NCI-H1694 (cell line): ENCODE results near the gene RNF39.

Source experiments
- DNase-seq: peaks from one replicate; lab custom pipeline; 2025; lab: John Stamatoyannopoulos, UW

Gene RNF39

DNA sequence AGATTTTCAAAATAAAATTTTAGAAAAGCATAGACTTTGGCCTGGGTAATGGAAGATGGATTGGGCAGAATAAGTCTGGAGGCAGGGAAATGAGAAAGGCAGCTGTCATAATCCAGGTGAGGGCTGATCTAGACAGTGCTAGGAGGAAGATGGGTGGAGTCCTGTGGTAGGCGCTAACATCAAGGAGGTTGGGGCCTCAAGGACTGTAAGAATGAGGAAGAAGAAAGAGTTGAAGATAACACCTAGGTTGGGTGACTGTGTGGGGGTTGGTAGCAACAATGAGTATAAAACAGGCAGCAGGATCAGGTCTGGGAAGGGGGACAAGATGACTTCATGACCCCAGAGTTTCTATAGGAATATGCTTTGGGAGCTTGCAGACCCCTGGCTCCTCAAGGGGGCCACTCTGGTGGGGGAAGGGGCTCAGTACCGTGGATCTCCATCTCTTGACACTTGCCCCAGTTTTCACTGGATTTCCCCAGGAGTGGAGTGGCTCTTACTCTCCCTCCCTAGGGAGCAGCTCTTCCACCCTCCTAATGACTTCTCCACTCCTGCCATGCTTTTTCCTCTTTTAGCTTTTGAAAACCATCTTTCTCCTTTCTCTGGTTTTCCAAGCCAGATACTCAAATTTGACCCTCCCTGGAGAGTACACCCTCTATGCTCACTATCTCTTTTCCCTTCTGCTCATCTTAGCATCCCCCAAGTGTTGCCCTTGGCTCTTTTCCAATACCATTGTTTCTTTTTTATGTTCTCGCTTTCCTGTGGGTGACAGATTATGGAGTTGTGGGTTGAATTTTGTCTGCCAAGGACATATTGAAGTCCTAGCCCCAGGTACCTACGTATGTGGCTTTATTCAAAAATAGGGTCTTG, 22.6 kb upstream of the RNF39 start:
- no peak for DNase-seq

DNA sequence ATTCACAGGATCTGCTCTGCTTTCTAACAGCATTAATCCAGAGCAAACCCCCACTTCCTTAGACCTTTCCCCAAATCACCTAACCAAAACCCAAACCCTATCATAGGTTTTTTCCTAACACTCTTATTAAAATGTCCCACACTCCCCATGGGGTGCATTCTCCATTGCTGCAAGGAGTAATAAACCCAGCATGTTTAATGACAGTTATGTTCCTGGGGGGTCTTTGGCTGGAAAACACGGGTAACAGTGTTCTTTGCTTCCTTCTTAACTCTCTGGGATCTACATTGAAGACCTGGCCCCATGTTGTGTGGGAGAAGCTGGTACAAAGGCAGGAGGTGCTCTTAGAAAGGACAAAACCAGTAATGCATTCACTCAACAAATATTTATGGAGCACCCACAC, 21.3 kb upstream of the RNF39 start:
- DNase-seq: no peak

GRCh38 chr6:30093951-30094661, 18.5 kb upstream of the RNF39 start:
- no peak for DNase-seq

GRCh38 chr6:30092852-30093543, 17.4 kb upstream of the RNF39 start:
- DNase-seq: no peak

DNA sequence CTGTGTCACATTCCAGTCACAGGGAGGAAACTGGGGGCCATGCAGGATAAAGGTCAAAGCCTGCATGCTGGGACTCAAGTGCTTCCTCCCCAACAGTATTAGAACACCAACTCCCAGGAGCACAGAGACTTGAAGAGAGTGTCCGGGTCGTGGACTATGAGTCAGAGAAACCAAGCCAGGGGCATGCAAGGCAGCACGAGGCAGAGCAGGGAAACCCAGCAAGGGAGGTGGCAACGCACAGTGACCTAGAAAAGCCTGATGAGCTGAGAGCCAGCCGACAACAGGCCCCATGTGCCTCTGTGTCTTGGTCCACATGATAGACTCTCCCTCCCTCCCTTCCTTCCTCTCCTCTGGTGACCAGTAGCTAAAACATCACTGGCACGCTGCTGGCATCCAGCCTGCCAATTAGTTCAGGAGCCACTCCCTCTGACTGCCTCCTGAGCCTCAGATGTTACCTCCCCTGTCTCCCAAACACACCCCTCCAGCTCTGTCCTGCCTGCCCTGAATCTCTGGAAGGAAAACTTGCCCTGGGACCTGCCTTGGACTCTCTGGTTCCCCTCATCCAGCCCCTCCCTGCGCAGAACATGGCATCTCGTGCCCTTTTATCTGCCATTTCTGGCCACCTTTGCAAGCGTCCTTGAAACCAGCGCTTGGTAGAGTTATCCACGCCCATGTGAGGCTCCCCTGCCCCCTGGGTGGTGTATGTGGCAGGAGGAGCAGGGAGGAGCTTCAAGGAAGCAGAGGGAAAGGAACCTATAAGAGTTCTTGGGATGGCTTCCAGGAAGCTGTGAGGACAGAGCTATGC, 16.2 kb upstream of the RNF39 start:
- no peak for DNase-seq

DNA sequence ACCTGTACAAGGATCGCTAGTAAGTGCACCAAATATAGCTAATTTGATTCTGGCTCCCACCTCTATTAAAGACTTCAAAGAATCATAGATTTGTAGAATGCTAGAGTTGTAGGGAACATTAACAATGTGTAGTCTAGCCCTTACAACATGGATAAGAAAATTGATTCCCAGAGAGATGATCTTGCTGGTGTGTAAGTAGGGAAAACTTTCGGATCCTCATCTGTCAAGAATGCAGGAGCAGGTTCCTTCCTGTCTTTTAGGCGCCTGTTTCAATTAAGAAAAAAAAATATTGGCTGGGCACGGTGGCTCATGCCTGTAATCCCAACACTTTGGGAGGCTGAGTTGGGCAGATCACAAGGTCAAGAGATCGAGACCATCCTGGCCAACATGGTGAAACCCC, 12.3 kb upstream of the RNF39 start:
- DNase-seq: no peak

- DNase-seq: no peak
Measured at GRCh38 chr6:30077218-30077617, 1.6 kb upstream of the RNF39 start.

- no peak for DNase-seq
Measured at GRCh38 chr6:30075790-30076732, 492 bp upstream of the RNF39 start.

DNA sequence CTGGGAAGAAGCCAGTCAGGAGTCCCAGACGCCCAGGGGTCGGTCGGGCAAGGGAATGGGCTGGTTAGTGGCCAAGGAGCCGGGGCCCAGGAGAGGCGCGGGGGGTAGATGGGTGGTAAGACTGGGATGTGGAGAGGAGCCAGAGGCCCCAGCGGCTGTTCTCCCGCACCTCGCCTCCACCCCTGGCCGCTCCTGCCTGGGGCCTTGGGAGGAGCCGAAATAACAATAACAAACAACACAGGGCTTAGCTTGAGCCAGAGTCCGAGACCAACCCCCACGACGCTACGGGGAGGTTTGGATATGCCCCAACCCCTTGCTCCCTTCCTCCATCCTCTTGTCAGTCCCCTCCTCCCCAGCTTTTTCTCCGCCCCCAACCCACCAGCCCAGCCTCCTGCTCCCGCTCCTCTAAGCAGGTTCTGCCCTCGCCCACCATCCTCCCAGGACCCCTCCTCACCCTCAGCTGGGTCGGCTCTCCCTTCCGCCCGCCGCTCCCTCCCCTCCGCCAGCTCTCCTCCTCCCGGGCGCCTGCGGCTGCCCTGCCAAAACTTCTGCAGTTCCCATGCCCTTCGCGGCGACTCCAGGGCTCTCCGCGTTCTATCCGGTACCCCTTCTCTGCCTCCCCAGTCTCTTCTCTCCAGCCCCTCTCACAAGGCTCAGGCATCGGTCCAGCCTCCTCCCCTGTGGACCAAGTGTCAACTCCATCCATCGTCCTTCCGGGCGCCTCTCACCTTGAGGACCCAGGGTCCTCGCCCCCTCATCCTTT, 1.1 kb downstream of the RNF39 start:
- no peak for DNase-seq

DNA sequence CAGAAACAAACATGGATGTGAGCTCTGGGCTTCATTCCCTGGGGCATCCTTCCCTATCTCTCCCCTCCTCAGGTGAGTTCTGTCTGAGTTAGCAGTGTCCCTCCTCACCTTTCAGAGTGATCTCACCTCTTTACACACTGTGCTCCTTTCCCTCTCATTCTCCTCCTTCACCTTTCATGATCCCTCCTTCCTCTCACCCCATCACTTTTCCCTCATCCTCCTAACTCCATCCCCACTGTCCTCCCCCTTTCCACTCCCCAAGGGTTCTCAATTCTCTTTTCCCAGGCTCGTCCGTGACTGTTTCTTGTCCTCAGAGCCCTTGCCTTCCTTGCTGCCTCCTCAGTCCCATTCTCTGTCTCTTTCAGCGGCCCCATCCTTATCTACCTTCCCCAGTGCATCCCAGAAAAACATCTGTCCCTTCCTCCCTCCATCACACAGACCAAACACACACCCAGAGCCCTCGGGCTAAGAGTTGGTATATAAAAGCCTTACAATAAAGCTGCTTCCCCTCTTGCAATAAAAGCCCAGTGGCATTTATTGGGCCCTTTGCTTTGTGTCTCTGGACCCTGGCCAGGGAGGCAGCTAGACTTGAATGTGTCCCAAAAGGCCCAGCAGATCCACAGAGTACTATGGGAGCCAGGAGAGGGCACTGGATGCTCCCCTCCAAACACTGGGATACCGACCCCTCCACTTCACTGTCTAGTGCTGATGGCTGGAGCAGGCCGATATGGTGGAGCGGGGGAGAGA, 1.9 kb downstream of the RNF39 start:
- DNase-seq: no peak

- DNase-seq: no peak
Measured at GRCh38 chr6:30071858-30072257, 3.7 kb downstream of the RNF39 start.

GRCh38 chr6:30071081-30071818, 4.3 kb downstream of the RNF39 start:
- DNase-seq: no peak

DNA sequence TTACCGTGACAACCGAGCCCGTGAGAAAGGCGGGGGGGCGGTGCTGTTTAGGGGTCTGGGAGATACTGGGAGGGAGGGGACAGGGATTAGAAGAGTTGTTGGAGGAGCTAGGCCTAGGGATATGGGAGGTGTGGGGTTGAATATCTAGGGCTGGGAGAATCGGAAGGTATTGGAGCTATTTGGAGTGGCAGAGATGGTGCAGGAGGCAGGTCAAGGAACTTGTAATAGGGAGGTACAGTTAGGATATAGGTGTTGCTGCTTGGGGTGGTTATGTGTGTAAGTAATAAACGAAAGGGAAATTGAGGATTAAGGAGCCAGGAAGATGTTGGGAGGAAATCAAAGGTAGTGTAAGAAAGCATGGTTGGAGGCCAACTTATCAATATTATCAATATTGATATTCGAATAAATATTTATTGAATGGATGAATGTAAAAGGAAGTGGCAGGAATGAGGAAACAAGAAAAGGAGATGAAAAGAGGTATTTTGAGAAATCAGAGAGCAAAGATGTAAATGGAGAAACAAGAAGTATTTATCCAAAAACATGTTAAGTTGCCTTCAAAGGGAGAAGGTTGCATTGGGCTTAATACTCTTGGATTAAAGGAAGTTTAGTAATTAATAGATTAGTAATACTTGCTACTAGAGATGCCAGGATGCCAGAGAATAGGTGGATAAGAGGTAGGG, 8.0 kb downstream of the RNF39 start:
- no peak for DNase-seq

DNA sequence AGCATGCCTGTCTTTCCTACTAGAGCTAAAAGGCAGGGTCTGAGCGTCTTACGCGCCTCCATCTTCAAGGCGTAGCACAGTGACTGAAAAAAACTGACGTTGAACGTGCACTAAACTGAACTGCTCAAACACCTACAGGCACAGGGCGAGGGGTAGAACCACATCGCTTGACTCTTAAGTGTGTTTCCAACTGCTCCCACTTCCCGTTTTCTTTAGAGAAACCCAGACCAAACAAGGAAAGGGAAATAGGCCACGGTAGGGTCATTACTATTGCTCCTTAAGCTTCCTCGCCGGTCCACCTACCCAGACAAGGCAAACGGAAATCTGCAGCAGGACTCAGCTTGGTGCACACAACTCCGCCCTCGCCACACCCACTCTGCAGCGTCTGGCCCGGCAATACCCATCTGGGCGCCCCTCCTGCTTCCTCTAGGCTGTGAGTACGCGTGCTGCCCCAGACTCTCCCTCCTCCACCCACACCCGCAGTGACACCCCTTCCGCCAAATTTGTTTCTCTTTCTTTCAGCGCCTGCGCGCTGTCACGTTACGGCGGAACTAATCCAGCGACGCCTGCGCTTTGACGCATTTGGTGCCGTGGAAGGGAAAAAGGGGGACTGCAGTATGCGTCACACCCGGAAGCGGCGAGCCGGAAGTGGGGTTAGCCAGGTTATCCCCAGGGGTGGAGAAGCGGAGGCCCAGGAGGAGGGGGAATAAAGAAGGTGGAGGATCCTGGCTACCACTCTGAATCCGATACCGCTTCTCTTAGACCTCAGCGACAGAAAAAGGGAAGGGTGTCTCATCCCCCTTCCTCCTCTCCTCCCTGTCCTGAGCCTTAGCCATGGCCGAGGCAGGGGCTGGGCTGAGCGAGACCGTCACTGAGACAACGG, 8.8 kb downstream of the RNF39 start, which contains the start of gene PPP1R11:
TSS of gene PPP1R11 (plus strand) at position 622 of the 883 bp plus-strand sequence. CDS start at position 835, 213 bp downstream.
- DNase-seq: peak; percentile 96

DNA sequence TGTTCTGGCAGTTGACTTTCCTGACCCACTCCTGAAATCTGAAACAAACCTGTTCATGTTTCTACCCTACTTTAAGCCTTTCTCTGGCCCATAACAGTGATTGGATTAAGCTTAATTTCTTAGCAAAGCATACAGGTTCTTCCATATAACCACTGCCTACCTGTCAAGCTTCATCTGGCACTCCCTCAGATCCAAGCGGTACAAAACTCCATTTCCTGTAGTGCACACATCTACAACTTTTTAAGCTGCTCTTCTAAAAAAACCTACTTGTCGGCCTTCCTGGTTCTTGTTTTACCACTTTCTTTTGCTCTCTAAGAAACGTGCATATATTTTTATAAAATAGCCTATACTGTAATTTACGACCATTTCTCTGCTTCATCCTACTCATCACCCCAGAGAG, 9.5 kb downstream of the RNF39 start:
- no peak for DNase-seq

DNA sequence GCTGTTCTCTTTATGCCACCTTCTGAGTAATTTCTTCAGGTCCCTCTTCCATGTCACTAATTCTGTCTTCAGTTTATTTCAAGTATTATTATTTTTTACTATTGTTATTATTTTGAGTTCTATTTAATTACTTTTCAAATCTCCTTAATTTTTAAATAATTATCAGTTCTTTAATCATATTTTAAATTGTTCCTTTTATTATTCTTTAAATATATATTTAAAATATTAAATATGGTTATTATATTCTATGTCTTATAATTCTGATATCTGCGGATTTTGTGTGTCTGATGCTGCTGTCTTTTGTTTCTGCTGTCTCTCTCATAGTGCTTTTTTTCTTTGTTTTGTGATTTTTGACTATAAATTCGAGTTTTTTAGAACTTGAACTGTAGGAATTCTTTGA, 12.3 kb downstream of the RNF39 start:
- no peak for DNase-seq
